ENCODE data around the gene BRSK1. TPM values are rescaled to one million over a fixed set of nuclear protein-coding genes. Genes with fewer than 3 reads are reported as not detected.

BRSK1 gene
- total and polyA plus RNA-seq, 2 of the 13 experiments (the other 11 are each of a cell fraction or from before 2014, with no cell fraction given): 0.18 to 1.2 TPM

DNA sequence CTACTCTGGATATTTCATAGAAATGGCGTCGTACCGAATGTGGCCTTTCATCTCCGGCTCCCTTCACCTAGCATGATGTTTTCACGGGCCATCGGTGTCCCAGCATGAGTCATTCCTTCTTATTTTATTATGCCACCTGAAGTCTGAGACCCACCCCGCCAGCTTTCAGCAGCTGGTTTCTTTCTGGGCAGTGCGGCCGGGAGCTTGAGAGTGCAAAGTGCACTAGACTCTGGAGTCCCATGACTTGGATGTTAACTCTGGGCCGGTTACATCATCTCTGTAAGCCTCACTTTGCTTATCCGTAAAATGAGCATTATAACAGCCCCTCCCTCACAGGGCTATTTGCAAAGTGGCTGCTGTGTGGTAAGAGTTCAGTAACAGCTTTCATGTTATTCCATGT lies 50.1 kb downstream of the BRSK1 start (continued):
- TF ChIP-seq, protein P1, sequence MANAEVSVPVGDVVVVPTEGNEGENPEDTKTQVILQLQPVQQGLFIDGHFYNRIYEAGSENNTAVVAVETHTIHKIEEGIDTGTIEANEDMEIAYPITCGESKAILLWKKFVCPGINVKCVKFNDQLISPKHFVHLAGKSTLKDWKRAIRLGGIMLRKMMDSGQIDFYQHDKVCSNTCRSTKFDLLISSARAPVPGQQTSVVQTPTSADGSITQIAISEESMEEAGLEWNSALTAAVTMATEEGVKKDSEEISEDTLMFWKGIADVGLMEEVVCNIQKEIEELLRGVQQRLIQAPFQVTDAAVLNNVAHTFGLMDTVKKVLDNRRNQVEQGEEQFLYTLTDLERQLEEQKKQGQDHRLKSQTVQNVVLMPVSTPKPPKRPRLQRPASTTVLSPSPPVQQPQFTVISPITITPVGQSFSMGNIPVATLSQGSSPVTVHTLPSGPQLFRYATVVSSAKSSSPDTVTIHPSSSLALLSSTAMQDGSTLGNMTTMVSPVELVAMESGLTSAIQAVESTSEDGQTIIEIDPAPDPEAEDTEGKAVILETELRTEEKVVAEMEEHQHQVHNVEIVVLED (CRISPR knock-in tag; IDR thresholded peaks at IDR 0.05; ENCODE audit: borderline replicate concordance): peak; percentile 23; the same call in 1 of the 2 replicates
- no peak for TF ChIP-seq CENPX (CRISPR knock-in tag; IDR thresholded peaks at IDR 0.05)
- peak; percentile 44 for TF ChIP-seq ARID3A (IDR thresholded peaks at IDR 0.05; ENCODE audit: low read depth, low read length)
- 0 out of 2 replicates have a peak, but pooled peaks have one; percentile 79 for TF ChIP-seq SSRP1 (CRISPR knock-in tag; IDR thresholded peaks at IDR 0.05)
- TF ChIP-seq, protein P2, sequence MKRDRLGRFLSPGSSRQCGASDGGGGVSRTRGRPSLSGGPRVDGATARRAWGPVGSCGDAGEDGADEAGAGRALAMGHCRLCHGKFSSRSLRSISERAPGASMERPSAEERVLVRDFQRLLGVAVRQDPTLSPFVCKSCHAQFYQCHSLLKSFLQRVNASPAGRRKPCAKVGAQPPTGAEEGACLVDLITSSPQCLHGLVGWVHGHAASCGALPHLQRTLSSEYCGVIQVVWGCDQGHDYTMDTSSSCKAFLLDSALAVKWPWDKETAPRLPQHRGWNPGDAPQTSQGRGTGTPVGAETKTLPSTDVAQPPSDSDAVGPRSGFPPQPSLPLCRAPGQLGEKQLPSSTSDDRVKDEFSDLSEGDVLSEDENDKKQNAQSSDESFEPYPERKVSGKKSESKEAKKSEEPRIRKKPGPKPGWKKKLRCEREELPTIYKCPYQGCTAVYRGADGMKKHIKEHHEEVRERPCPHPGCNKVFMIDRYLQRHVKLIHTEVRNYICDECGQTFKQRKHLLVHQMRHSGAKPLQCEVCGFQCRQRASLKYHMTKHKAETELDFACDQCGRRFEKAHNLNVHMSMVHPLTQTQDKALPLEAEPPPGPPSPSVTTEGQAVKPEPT (CRISPR knock-in tag; IDR thresholded peaks at IDR 0.05; ENCODE audit: low read depth): no peak
- no peak for TF ChIP-seq ZFP36L1 (CRISPR knock-in tag; IDR thresholded peaks at IDR 0.05)
- peak; percentile 82; the same call in 1 of the 2 replicates for TF ChIP-seq ZNF605 (CRISPR knock-in tag; IDR thresholded peaks at IDR 0.05)
- TF ChIP-seq ATAD3A (CRISPR knock-in tag; IDR thresholded peaks at IDR 0.05): no peak
- TF ChIP-seq SRF (IDR thresholded peaks at IDR 0.05; ENCODE audit: low read depth, low read length): no peak
- TF ChIP-seq E2F2 (CRISPR knock-in tag; IDR thresholded peaks at IDR 0.05; ENCODE audit: borderline replicate concordance): no peak
- TF ChIP-seq ZNF383 (CRISPR knock-in tag; IDR thresholded peaks at IDR 0.05; ENCODE audit: borderline replicate concordance): no peak
- TF ChIP-seq ZFP1 (CRISPR knock-in tag; IDR thresholded peaks at IDR 0.05): no peak
- no peak for TF ChIP-seq MAF1 (CRISPR knock-in tag; IDR thresholded peaks at IDR 0.05; ENCODE audit: borderline replicate concordance)
- TF ChIP-seq ZNF878 (CRISPR knock-in tag; IDR thresholded peaks at IDR 0.05): peak; percentile 74; the same call in 1 of the 2 replicates
- TF ChIP-seq ZBTB1 (CRISPR knock-in tag; IDR thresholded peaks at IDR 0.05; ENCODE audit: borderline replicate concordance): no peak
- TF ChIP-seq ZNF761 (CRISPR knock-in tag; conservative IDR thresholded peaks at IDR 0.05): no peak
- TF ChIP-seq IRF2 (CRISPR knock-in tag; IDR thresholded peaks at IDR 0.05): peak; percentile 68
- TF ChIP-seq ZSCAN25 (CRISPR knock-in tag; IDR thresholded peaks at IDR 0.05): no peak
- TF ChIP-seq HMG20B (CRISPR knock-in tag; conservative IDR thresholded peaks at IDR 0.05): no peak; the same call in 1 of the 2 replicates
- TF ChIP-seq ZNF501 (CRISPR knock-in tag; IDR thresholded peaks at IDR 0.05): peak; percentile 64; the same call in 1 of the 2 replicates
- TF ChIP-seq LCORL (IDR thresholded peaks at IDR 0.05): no peak
- TF ChIP-seq LCORL (CRISPR knock-in tag; IDR thresholded peaks at IDR 0.05): peak; percentile 82
- no peak for TF ChIP-seq ZNF776 (CRISPR knock-in tag; IDR thresholded peaks at IDR 0.05)
- no peak for TF ChIP-seq ATRX (CRISPR knock-in tag; IDR thresholded peaks at IDR 0.05; ENCODE audit: borderline replicate concordance)
- TF ChIP-seq ZMYM4 (CRISPR knock-in tag; IDR thresholded peaks at IDR 0.05): peak; percentile 44; the same call in 1 of the 2 replicates
- TF ChIP-seq GPN1 (CRISPR knock-in tag; IDR thresholded peaks at IDR 0.05; ENCODE audit: borderline replicate concordance): no peak
- TF ChIP-seq RFXANK (CRISPR knock-in tag; IDR thresholded peaks at IDR 0.05): no peak
- TF ChIP-seq BHLHE40 (IDR thresholded peaks at IDR 0.05; ENCODE audit: low read length): no peak
